Memory B cell (primary cell): ENCODE measurements around the gene HSFX3.
"Not testable (repeated sequence)": the region's sequence is repeated elsewhere in the genome, so short reads cannot be mapped to it uniquely, and the experiment has no call there.

Experiments used
- ATAC-seq: fragments of 150-1000 bp; cut with Tn5 transposase; 2 replicates; pipeline ENCODE4 v1.10.0; 2021; ENCODE audit warnings: low read depth, mild to moderate bottlenecking, moderate library complexity
- DNase-seq, 2 donors: peaks; one replicate each; pipeline ENCODE4 v3.0.0; 2022; ENCODE audit warnings: low spot score in 2 of 2
- H3K27ac Mint-ChIP-seq: one replicate; pipeline ENCODE4 v1.8.0; 2022; ENCODE audit warnings: mild to moderate bottlenecking, moderate library complexity, mixed read lengths
- H3K27me3 Mint-ChIP-seq: one replicate; pipeline ENCODE4 v1.8.0; 2022; ENCODE audit warnings: mixed read lengths
- H3K36me3 Mint-ChIP-seq: one replicate; pipeline ENCODE4 v1.8.0; 2022; ENCODE audit warnings: mild to moderate bottlenecking, mixed read lengths
- H3K4me1 Mint-ChIP-seq: one replicate; pipeline ENCODE4 v1.8.0; 2022; ENCODE audit warnings: mixed read lengths
- H3K4me3 Mint-ChIP-seq: one replicate; pipeline ENCODE4 v1.8.0; 2022; ENCODE audit warnings: mild to moderate bottlenecking, moderate library complexity, mixed read lengths
- H3K9me3 Mint-ChIP-seq: one replicate; pipeline ENCODE4 v1.8.0; 2022; ENCODE audit warnings: mixed read lengths

Gene HSFX3, protein sequence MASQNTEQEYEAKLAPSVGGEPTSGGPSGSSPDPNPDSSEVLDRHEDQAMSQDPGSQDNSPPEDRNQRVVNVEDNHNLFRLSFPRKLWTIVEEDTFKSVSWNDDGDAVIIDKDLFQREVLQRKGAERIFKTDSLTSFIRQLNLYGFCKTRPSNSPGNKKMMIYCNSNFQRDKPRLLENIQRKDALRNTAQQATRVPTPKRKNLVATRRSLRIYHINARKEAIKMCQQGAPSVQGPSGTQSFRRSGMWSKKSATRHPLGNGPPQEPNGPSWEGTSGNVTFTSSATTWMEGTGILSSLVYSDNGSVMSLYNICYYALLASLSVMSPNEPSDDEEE

DNA sequence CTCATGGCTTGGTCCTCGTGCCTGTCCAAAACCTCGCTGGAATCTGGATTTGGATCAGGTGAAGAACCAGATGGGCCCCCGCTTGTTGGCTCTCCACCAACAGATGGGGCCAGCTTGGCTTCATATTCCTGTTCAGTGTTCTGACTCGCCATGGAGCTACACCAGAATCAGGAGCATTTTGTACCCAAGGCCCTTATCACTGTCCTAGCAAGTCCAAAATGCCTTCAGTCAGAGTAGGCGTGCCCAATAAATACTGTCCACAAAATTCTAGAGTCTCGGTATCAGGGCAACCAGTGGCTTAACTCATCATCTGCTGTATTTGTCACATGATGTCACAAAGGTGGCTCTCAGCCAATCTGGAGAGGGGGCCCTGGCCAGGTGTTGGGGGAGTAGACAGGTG, at the start of gene HSFX3:
Gene HSFX3, minus strand, starts transcription at position 224 of the 400 bp plus-strand sequence. Its CDS starts 72 bp downstream, at position 152.
- not testable (repeated sequence) for H3K4me3 Mint-ChIP-seq, ATAC-seq, H3K36me3 Mint-ChIP-seq, DNase-seq, H3K4me1 Mint-ChIP-seq, H3K27me3 Mint-ChIP-seq, H3K27ac Mint-ChIP-seq, H3K9me3 Mint-ChIP-seq

DNA sequence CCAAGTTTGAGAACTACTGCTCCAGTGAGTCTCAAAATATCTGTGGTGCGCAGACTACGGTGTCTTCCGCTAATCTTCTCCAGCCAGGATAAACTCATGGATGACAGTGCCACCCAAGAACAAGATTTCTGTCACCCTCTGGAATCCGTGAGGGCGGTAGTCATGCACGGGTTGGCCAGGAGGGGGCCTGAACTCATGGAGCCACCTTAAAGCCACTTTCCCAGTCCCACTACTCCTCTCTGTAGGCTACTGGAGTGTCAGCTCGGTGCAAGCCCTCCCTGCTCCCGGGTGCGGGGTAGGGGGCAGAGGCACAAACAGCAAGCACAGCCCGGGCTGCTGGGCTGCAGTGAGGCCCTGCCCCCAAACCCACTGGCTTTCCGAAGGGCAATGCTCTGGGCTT, 48.9 kb upstream of the HSFX3 start:
- not testable (repeated sequence) for DNase-seq, H3K27me3 Mint-ChIP-seq

DNA sequence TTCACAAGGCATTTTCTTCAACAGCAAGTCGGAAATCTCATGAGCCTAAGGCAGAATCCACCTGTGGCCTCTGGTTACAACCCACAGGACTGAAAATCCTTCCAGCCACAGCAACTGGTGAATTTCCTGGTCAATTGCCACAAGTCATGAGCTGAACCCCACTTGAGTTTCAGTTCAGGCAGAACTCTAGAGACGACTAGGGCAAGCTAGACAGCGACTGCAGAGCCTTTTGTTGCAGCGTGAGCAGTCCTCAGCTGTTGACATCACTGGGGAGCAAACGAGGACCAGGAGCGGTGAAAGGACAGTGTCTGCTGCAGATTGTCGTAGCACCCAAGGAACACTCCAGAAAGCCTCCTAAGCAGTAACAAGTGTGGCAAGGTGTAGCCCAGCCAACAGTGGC, 46.2 kb upstream of the HSFX3 start:
- DNase-seq, H3K27ac Mint-ChIP-seq, H3K4me3 Mint-ChIP-seq, ATAC-seq, H3K9me3 Mint-ChIP-seq, H3K36me3 Mint-ChIP-seq, H3K27me3 Mint-ChIP-seq, H3K4me1 Mint-ChIP-seq: not testable (repeated sequence)

More for the DNA sequence above, 48.9 kb upstream of the HSFX3 start:
- not testable (repeated sequence) for H3K4me3 Mint-ChIP-seq, H3K36me3 Mint-ChIP-seq, H3K27ac Mint-ChIP-seq, ATAC-seq, H3K9me3 Mint-ChIP-seq, H3K4me1 Mint-ChIP-seq

DNA sequence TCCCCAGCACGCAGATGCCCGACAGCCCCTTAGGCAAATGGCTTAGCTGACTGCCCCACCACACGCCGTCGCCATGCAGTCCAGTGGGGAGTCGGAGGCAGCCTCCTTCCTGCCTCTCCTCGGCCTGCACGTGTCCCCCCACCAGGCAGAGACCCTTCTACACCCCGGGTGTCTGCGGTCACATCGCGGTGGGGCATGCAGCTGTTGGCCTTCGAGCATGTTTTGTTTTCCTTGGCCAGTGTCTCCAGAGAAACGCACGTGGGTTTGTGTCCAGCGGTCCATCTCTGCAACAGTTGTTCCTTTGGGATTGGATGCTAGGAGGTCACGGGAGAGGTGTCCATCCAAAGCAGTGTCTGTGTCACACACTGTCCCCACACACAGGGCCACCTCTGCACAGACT, 45.5 kb upstream of the HSFX3 start, which contains the start of gene HSFX2:
Gene HSFX2, minus strand, starts transcription at position 101 of the 400 bp plus-strand sequence. CDS start 614 bp downstream, outside the sequence.
- not testable (repeated sequence) for ATAC-seq, H3K27me3 Mint-ChIP-seq, H3K36me3 Mint-ChIP-seq, H3K4me3 Mint-ChIP-seq, H3K4me1 Mint-ChIP-seq, H3K27ac Mint-ChIP-seq, DNase-seq, H3K9me3 Mint-ChIP-seq

DNA sequence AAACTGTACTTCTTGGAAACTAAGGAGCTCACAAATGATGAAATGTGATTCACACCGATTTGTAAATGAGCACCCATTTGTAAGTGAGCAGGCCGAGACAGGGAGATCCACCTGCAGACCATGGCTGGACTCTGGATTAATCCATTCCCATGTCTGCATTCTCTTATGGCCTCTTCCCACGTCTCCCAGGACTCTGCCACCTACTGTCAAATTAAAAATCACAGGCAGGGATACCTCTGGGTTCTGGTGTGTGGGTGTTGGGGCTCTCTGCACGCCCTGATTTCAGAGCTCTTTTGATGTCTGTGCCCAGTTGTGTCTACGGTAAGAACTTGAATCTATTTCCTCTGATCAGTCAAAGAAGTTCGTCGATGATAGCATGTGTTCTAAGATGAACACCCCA, 41.3 kb upstream of the HSFX3 start:
- not testable (repeated sequence) for H3K36me3 Mint-ChIP-seq, ATAC-seq, H3K27ac Mint-ChIP-seq, H3K27me3 Mint-ChIP-seq, H3K4me1 Mint-ChIP-seq, DNase-seq, H3K4me3 Mint-ChIP-seq, H3K9me3 Mint-ChIP-seq

DNA sequence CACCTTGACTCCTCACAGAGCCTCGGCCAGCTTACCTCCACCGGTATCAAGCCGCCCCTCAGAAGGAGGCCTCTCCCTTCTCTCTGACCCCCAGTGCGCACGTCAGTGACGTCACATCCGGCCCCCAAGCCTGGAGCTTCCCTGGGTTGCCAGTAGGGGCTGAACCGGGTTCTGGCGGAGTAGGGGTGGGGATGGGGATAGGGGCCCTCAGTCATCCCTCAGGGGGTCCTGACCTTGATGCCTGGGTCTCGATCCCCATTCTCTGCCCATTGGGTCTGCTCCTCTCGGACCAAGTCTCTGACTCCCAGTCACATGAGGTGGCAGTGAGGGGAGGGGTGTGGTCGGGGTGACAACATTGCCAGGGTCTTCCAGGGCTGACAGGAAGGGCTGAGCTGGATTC, 37.6 kb upstream of the HSFX3 start, which contains the start of gene MAGEA9B:
Gene MAGEA9B, minus strand, starts transcription at position 101 of the 400 bp plus-strand sequence. CDS start 4,280 bp downstream, outside the sequence.
- not testable (repeated sequence) for H3K9me3 Mint-ChIP-seq, DNase-seq, H3K27ac Mint-ChIP-seq, H3K4me1 Mint-ChIP-seq, ATAC-seq, H3K27me3 Mint-ChIP-seq, H3K36me3 Mint-ChIP-seq, H3K4me3 Mint-ChIP-seq

DNA sequence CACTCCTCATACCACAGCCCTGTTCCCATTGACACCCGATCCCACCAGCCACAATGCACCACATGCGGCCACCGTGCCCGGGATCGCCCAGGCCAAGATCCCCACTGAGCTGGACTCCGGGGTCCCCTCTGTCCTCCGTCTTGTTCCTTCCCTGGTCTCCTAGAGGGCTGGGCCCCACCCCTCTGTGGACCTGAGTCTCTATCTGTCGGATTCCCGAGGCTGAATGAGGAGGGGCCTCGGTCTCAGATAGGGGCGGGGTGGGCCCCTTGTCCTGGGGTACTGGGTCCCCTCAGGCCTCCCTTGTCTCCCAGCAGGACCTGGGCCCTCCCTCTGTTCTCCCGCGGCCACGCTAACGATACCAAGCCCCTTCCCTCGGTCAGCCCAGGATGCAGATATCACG, 35.9 kb upstream of the HSFX3 start:
- not testable (repeated sequence) for DNase-seq, H3K27ac Mint-ChIP-seq, H3K4me3 Mint-ChIP-seq, H3K4me1 Mint-ChIP-seq, H3K27me3 Mint-ChIP-seq, H3K9me3 Mint-ChIP-seq, H3K36me3 Mint-ChIP-seq, ATAC-seq

DNA sequence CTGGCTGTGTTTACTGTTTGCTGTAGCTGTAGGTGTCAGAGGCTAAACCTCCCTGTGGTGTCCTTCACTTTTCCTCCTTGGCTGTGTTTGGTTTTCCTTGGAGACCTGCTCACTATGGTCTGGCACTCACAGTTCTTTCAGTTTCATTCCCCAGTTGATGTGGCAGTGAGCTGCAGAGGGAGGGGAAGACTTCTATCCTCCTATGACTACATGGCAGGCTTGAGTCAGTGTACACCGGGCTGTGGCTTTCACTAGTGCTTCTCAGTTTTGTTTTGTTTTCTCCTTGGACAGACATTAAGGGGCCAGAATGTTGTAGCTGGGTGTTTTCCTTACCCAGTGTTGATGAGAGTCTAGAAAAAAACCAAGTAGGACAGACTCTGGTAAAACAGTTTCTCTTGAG, 23.7 kb upstream of the HSFX3 start:
- not testable (repeated sequence) for DNase-seq, H3K4me1 Mint-ChIP-seq, H3K4me3 Mint-ChIP-seq, H3K27ac Mint-ChIP-seq, H3K9me3 Mint-ChIP-seq, H3K36me3 Mint-ChIP-seq, ATAC-seq, H3K27me3 Mint-ChIP-seq

DNA sequence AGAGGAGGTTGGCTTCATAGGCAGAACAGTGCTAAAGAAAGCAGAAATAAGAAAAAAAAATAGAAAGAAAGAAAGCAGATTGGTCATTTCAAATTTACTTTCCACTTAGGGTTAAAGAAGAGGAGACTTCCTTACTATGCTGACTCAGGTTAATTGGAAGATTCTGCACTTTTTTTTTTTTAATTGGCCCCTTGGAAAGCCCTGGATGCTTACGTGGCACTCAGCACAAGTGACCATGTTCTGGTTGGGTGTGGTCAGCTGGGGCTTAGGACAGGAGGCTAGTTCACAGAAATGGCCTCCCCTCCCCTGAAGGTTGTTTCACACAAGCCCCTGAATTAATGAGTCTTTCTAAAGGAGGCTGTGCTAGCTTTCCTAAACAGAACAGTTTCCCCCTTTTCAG, 23.0 kb upstream of the HSFX3 start:
- Mint-ChIP-seq H3K27me3 (peaks cover 3% of the 10 kb centered on the region), H3K27ac (no peak overlapping the region), H3K4me3 (no peak overlapping the region), H3K36me3 (no peaks in the 10 kb centered on the region), H3K4me1 (no peaks in the 10 kb centered on the region), H3K9me3 (no peaks in the 10 kb centered on the region)
- DNase-seq (no peak), ATAC-seq (no peak)

DNA sequence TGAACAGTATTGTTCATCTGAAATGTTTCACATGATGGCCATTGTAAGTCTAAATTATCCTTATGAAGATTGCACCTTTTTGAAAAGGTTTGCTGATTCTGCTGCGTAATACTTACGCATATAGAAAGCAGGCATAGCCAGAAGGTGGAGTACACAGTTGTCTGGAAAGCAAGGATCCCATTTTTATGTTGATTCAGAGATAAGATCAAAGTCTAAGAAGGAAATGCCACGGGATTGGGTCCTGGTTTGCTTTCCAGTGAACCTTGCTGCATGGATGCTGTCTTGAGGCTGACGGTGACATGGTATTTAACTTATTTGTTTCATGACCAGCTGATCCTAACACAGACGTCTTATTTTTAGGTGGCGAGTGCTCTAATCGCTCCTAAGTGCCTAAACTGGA, 22.0 kb upstream of the HSFX3 start:
- Mint-ChIP-seq H3K4me1 (no peaks in the 10 kb centered on the region), H3K36me3 (no peaks in the 10 kb centered on the region), H3K9me3 (no peaks in the 10 kb centered on the region), H3K4me3 (no peak overlapping the region), H3K27ac (no peak overlapping the region), H3K27me3 (peaks cover 3% of the 10 kb centered on the region)
- ATAC-seq (no peak), DNase-seq (no peak)

DNA sequence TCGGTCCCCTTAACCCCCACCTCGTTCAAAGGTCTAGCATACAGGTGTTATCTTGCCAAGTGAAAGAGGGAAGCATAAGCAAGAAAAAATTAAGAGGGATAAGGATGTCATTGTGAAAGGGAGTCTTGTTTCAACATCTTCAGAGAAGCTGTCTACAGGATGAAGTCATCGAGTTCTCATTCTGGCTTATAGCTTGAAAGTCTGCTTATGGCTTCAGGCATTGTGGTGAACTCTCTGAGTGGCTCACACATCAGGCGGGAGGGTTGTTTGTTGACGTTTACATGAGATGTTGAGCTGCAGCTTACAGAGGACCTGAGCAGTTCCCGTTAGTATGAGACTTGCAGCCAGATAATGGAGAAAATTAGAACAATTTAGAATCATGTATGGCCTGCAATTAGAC, 20.9 kb upstream of the HSFX3 start:
- Mint-ChIP-seq H3K36me3 (no peaks in the 10 kb centered on the region), H3K9me3 (no peaks in the 10 kb centered on the region), H3K27me3 (peaks cover 3% of the 10 kb centered on the region), H3K27ac (no peak overlapping the region), H3K4me1 (no peaks in the 10 kb centered on the region), H3K4me3 (no peak overlapping the region)
- DNase-seq, result no peak
- ATAC-seq, result no peak

DNA sequence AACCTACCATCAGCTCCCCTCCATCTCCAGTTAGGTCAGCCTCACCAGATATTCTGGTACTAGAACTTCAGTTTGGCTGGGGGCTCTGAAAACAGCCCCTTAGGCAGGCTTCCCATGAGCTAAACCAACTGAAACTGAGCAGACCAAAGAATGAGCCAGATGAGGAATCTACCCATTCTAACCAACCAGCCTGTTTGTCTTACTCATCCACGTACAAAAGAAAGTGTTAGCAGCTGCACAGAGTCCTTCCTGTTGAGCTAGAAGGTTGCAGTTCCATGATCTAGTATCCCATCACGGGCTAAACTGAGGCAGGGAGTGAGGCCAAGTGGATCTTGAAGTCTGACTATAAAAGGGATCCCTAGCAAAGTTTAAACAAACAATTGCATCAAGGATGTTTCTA, 20.0 kb upstream of the HSFX3 start:
- Mint-ChIP-seq H3K4me1 (no peaks in the 10 kb centered on the region), H3K27me3 (peaks cover 3% of the 10 kb centered on the region), H3K9me3 (no peaks in the 10 kb centered on the region), H3K4me3 (no peak overlapping the region), H3K27ac (no peak overlapping the region), H3K36me3 (no peaks in the 10 kb centered on the region)
- no peak for DNase-seq
- ATAC-seq, result no peak

DNA sequence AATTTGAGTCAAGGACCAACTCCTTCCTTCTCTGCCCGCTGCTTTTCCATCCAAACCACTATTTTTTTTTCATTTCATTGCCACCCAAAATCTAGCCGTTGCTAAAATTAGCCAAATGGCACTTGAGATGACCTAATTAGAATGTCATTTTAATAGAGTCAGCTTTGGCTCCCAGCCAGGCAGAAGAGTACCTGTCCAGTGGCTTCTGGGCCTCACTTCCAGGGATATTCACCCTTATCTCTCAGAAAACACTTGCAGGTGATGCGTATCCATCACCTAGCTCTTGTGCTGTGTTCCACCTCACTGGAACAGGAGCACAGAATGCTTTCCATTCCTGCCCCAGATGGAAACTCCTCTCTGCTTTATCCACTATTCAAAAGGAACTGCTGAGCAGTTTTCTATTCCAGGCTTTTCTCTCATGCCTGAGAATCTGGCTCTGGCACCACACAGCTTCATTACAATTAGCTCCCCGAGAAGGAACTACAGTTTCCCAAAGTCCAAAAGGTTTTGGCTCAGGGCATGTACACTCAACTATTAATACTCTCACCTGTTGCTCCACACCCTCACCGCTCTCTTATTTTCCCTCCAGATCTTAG, 19.1 kb upstream of the HSFX3 start:
- Mint-ChIP-seq H3K4me3 (no peak overlapping the region), H3K36me3 (no peaks in the 10 kb centered on the region), H3K9me3 (no peaks in the 10 kb centered on the region), H3K27ac (no peak overlapping the region), H3K27me3 (peaks cover 3% of the 10 kb centered on the region), H3K4me1 (no peaks in the 10 kb centered on the region)
- ATAC-seq, result no peak
- no peak for DNase-seq

DNA sequence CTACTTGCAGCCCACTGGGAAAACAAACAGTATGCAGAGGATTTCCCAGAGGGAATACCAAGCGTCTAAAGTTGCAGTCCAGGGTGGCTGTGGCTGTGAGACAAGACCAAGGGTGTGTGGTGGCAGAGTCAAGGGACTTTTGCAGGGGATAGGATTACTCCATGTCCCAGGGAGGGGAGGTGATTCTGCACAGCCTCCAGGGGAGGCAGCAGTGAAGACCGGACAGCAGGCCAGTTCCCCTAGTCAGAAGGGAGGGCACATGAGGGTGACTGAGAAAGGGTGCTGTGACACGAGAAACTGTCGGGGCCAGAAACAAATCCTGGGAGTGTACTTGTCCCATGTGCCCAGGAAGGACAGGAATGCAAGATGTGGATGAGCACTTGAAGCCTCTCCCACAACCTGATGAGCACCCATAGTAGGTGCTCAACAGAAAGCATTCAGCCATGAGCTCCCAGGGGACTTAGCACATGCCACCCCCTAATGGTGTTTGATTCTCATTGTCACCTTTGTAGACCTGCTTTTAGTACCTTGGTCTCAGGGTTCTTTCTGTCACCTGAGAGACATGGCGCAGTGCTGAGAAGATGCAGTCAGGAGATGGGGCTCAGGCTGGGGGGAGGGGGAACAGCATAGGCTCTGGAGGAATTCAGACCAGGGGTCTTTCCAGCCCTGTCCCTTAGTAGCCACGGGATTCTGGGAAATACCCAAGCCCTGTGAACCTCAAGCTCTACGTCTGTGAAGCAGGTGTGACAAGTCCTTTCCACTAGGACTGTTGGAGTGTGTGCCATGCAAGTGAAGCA, 18.1 kb upstream of the HSFX3 start:
- Mint-ChIP-seq H3K4me3 (no peak overlapping the region), H3K9me3 (no peaks in the 10 kb centered on the region), H3K27ac (no peak overlapping the region), H3K4me1 (no peaks in the 10 kb centered on the region), H3K36me3 (no peaks in the 10 kb centered on the region), H3K27me3 (peaks cover 3% of the 10 kb centered on the region)
- DNase-seq (no peak), ATAC-seq (no peak)
